ENCODE data around the gene RPAIN. TPM values are rescaled to one million over a fixed set of nuclear protein-coding genes. Genes with fewer than 3 reads are reported as not detected.

The RPAIN gene
- total RNA-seq, 1 experiment from 2014 or later, result 30.5 TPM

- Histone ChIP-seq H3K4me3 (ENCODE audit: low read depth, low read length) (no peak overlapping the region), H3K36me3 (ENCODE audit: control insufficient read depth, insufficient read depth, low read length) (no peaks in the 10 kb centered on the region), H3K4me1 (no peaks in the 10 kb centered on the region), H3K27me3 (replicated peaks; ENCODE audit: control insufficient read depth, insufficient read depth, low read length) (no peaks in the 10 kb centered on the region), H3K9me3 (no peaks in the 10 kb centered on the region)
- CTCF ChIA-PET, result no interaction called here
- no peaks in the 10 kb centered on the region for H3K9me3 Mint-ChIP-seq (ENCODE audit: unreplicated experiment)
- no peaks in the 10 kb centered on the region for H3K27me3 Mint-ChIP-seq (ENCODE audit: insufficient read depth, unreplicated experiment)
- no TSS peak for BruUV-seq (replicated peaks)
- H3K27ac Mint-ChIP-seq (ENCODE audit: unreplicated experiment), result no peak overlapping the region
- peak overlapping the region; percentile 91 for H3K4me3 Mint-ChIP-seq (ENCODE audit: unreplicated experiment)
- DNase-seq, result no peak
- intact Hi-C loops (cut with micrococcal nuclease; ENCODE audit: unreplicated experiment), result no loop called here
- no peak for TF ChIP-seq CTCF (IDR thresholded peaks at IDR 0.05; ENCODE audit: insufficient read depth in 1 of 2, low read depth in 1 of 2, low read length in 1 of 2, severe bottlenecking in 1 of 2, unreplicated experiment in 1 of 2)
- H3K36me3 Mint-ChIP-seq (ENCODE audit: insufficient read depth, unreplicated experiment), result peaks cover 19% of the 10 kb centered on the region
- H3K4me1 Mint-ChIP-seq (ENCODE audit: low read depth, unreplicated experiment), result peaks cover 14% of the 10 kb centered on the region
- POLR2A ChIA-PET, result no interaction called here
Observed at GRCh38 chr17:5466295-5466694, 46.3 kb downstream of the RPAIN start.

GRCh38 chr17:5467416-5467815 is 47.4 kb downstream of the RPAIN start:
- H3K4me1 ChIP-seq, result no peaks in the 10 kb centered on the region
- no peaks in the 10 kb centered on the region for H3K36me3 ChIP-seq (ENCODE audit: control insufficient read depth, insufficient read depth, low read length)
- no peaks in the 10 kb centered on the region for H3K27me3 ChIP-seq (replicated peaks; ENCODE audit: control insufficient read depth, insufficient read depth, low read length)
- no peak for DNase-seq
- H3K36me3 Mint-ChIP-seq (ENCODE audit: insufficient read depth, unreplicated experiment), result peaks cover 13% of the 10 kb centered on the region
- ChIA-PET POLR2A (no interaction called here), CTCF (interaction anchor here (0.6 to 1.4 kb wide), 2 partner anchors 28 to 36 kb away, joined by 4 to 5 read pairs; no protein-coding TSS in a partner anchor)
- H3K9me3 Mint-ChIP-seq (ENCODE audit: unreplicated experiment), result no peaks in the 10 kb centered on the region
- peaks cover 14% of the 10 kb centered on the region for H3K4me1 Mint-ChIP-seq (ENCODE audit: low read depth, unreplicated experiment)
- peak overlapping the region; percentile 76 for H3K4me3 ChIP-seq (ENCODE audit: low read depth, low read length)
- H3K27me3 Mint-ChIP-seq (ENCODE audit: insufficient read depth, unreplicated experiment), result no peaks in the 10 kb centered on the region
- H3K9me3 ChIP-seq, result no peaks in the 10 kb centered on the region
- H3K4me3 Mint-ChIP-seq (ENCODE audit: unreplicated experiment), result peak overlapping the region; percentile 91
- H3K27ac Mint-ChIP-seq (ENCODE audit: unreplicated experiment), result peak overlapping the region; percentile 46
- no TSS peak for BruUV-seq (replicated peaks)
- intact Hi-C loops (cut with micrococcal nuclease; ENCODE audit: unreplicated experiment), result loop anchor here (1.0 kb wide), 1 partner anchor 19 kb away; the partner anchor contains the start of genes DERL2 and MIS12
- no peak for TF ChIP-seq CTCF (IDR thresholded peaks at IDR 0.05; ENCODE audit: insufficient read depth in 1 of 2, low read depth in 1 of 2, low read length in 1 of 2, severe bottlenecking in 1 of 2, unreplicated experiment in 1 of 2)

GRCh38 chr17:5468075-5468473 is 48.1 kb downstream of the RPAIN start:
- no peaks in the 10 kb centered on the region for H3K27me3 ChIP-seq (replicated peaks; ENCODE audit: control insufficient read depth, insufficient read depth, low read length)
- Mint-ChIP-seq H3K27ac (ENCODE audit: unreplicated experiment) (peak overlapping the region; percentile 46), H3K9me3 (ENCODE audit: unreplicated experiment) (no peaks in the 10 kb centered on the region), H3K27me3 (ENCODE audit: insufficient read depth, unreplicated experiment) (no peaks in the 10 kb centered on the region), H3K4me3 (ENCODE audit: unreplicated experiment) (peak overlapping the region; percentile 91), H3K36me3 (ENCODE audit: insufficient read depth, unreplicated experiment) (peaks cover 10% of the 10 kb centered on the region), H3K4me1 (ENCODE audit: low read depth, unreplicated experiment) (peaks cover 14% of the 10 kb centered on the region)
- ChIA-PET CTCF (interaction anchor here (0.6 to 1.4 kb wide), 2 partner anchors 28 to 37 kb away, joined by 4 to 5 read pairs; no protein-coding TSS in a partner anchor), POLR2A (interaction anchor here (1.0 to 1.4 kb wide), 2 partner anchors 18 to 49 kb away, joined by 4 to 10 read pairs; partner anchors contain the start of genes DERL2, MIS12, NUP88 and RPAIN)
- H3K36me3 ChIP-seq (ENCODE audit: control insufficient read depth, insufficient read depth, low read length), result no peaks in the 10 kb centered on the region
- no peak for TF ChIP-seq CTCF (IDR thresholded peaks at IDR 0.05; ENCODE audit: insufficient read depth in 1 of 2, low read depth in 1 of 2, low read length in 1 of 2, severe bottlenecking in 1 of 2, unreplicated experiment in 1 of 2)
- H3K9me3 ChIP-seq, result no peaks in the 10 kb centered on the region
- DNase-seq, result no peak
- intact Hi-C loops (cut with micrococcal nuclease; ENCODE audit: unreplicated experiment), result no loop called here
- peak overlapping the region; percentile 76 for H3K4me3 ChIP-seq (ENCODE audit: low read depth, low read length)
- H3K4me1 ChIP-seq, result no peaks in the 10 kb centered on the region
- no TSS peak for BruUV-seq (replicated peaks)
